Measurements from ENCODE around the gene MBIP. TPM values are rescaled to one million over a fixed set of nuclear protein-coding genes. Genes with fewer than 3 reads are reported as not detected.

The MBIP gene
- total and polyA plus RNA-seq, 2 experiments from 2014 or later: 24.4 to 49.7 TPM

- TF ChIP-seq EZH2 (IDR thresholded peaks at IDR 0.05; ENCODE audit: low read depth, unreplicated experiment) (no peak), NANOG (IDR thresholded peaks at IDR 0.05; ENCODE audit: borderline replicate concordance) (no peak), ZNF331 (CRISPR knock-in tag; IDR thresholded peaks at IDR 0.05; ENCODE audit: low read depth) (no peak), ZNF114 (CRISPR knock-in tag; IDR thresholded peaks at IDR 0.05) (no peak), EZH2phosphoT487 (IDR thresholded peaks at IDR 0.05; ENCODE audit: unreplicated experiment) (no peak)
- TF ChIP-seq, protein P1, sequence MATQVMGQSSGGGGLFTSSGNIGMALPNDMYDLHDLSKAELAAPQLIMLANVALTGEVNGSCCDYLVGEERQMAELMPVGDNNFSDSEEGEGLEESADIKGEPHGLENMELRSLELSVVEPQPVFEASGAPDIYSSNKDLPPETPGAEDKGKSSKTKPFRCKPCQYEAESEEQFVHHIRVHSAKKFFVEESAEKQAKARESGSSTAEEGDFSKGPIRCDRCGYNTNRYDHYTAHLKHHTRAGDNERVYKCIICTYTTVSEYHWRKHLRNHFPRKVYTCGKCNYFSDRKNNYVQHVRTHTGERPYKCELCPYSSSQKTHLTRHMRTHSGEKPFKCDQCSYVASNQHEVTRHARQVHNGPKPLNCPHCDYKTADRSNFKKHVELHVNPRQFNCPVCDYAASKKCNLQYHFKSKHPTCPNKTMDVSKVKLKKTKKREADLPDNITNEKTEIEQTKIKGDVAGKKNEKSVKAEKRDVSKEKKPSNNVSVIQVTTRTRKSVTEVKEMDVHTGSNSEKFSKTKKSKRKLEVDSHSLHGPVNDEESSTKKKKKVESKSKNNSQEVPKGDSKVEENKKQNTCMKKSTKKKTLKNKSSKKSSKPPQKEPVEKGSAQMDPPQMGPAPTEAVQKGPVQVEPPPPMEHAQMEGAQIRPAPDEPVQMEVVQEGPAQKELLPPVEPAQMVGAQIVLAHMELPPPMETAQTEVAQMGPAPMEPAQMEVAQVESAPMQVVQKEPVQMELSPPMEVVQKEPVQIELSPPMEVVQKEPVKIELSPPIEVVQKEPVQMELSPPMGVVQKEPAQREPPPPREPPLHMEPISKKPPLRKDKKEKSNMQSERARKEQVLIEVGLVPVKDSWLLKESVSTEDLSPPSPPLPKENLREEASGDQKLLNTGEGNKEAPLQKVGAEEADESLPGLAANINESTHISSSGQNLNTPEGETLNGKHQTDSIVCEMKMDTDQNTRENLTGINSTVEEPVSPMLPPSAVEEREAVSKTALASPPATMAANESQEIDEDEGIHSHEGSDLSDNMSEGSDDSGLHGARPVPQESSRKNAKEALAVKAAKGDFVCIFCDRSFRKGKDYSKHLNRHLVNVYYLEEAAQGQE (IDR thresholded peaks at IDR 0.05; ENCODE audit: unreplicated experiment): no peak
- no peak overlapping the region for H3K27ac Mint-ChIP-seq
- Histone ChIP-seq H3K4me1 (ENCODE audit: insufficient read depth) (no peaks in the 10 kb centered on the region), H3F3A (replicated peaks; ENCODE audit: low read depth) (no peaks in the 10 kb centered on the region), H3K9me2 (ENCODE audit: insufficient read depth) (no peaks in the 10 kb centered on the region), H3K4me3 (no peak overlapping the region), H3K36me3 (ENCODE audit: insufficient read depth) (no peaks in the 10 kb centered on the region), H2AFZ (no peak overlapping the region), H3K79me2 (replicated peaks; ENCODE audit: insufficient read depth) (no peaks in the 10 kb centered on the region), H3K27ac (ENCODE audit: low read depth) (no peak overlapping the region), H3K27me3 (ENCODE audit: insufficient read depth) (0 out of 2 replicates have a peak, but pooled peaks cover 2% of the 10 kb centered on the region), H3K4me2 (no peak overlapping the region), H4K20me1 (replicated peaks; ENCODE audit: insufficient read depth) (no peaks in the 10 kb centered on the region)
- H3K27me3 Mint-ChIP-seq (ENCODE audit: insufficient read depth, low read depth, poor library complexity): peaks cover 2% of the 10 kb centered on the region
- H3K4me3 Mint-ChIP-seq: no peak overlapping the region
- DNase-seq (ENCODE audit: low spot score) (no peak), ATAC-seq (no peak)
- no peaks in the 10 kb centered on the region for H3K36me3 Mint-ChIP-seq (ENCODE audit: low read depth)
- H3K4me1 Mint-ChIP-seq: no peaks in the 10 kb centered on the region
- no peaks in the 10 kb centered on the region for H3K9me3 Mint-ChIP-seq
Observed at GRCh38 chr14:36260970-36261640, 59.3 kb downstream of the MBIP start.

- Histone ChIP-seq H3K27me3 (ENCODE audit: insufficient read depth) (no peaks in the 10 kb centered on the region), H4K20me1 (replicated peaks; ENCODE audit: insufficient read depth) (no peaks in the 10 kb centered on the region), H3F3A (replicated peaks; ENCODE audit: low read depth) (no peaks in the 10 kb centered on the region), H3K79me2 (replicated peaks; ENCODE audit: insufficient read depth) (no peaks in the 10 kb centered on the region), H2AFZ (no peak overlapping the region; the same call in 1 of the 2 replicates), H3K4me2 (no peak overlapping the region), H3K36me3 (ENCODE audit: insufficient read depth) (no peaks in the 10 kb centered on the region), H3K4me1 (ENCODE audit: insufficient read depth) (peaks cover 5% of the 10 kb centered on the region; the same call in 1 of the 2 replicates), H3K27ac (ENCODE audit: low read depth) (no peak overlapping the region), H3K9me2 (ENCODE audit: insufficient read depth) (no peaks in the 10 kb centered on the region), H3K4me3 (no peak overlapping the region)
- no peaks in the 10 kb centered on the region for H3K36me3 Mint-ChIP-seq (ENCODE audit: low read depth)
- H3K4me1 Mint-ChIP-seq: peaks cover 3% of the 10 kb centered on the region; the same call in 2 of the 3 replicates
- H3K27me3 Mint-ChIP-seq (ENCODE audit: insufficient read depth, low read depth, poor library complexity): peaks cover 2% of the 10 kb centered on the region
- DNase-seq (ENCODE audit: low spot score) (no peak), ATAC-seq (no peak)
- no peak overlapping the region for H3K4me3 Mint-ChIP-seq
- no peaks in the 10 kb centered on the region; the same call in 2 of the 3 replicates for H3K9me3 Mint-ChIP-seq
- H3K27ac Mint-ChIP-seq: no peak overlapping the region
- TF ChIP-seq, protein P1 (IDR thresholded peaks at IDR 0.05; ENCODE audit: unreplicated experiment): no peak
- TF ChIP-seq ETS1 (IDR thresholded peaks at IDR 0.05) (no peak), POLR2AphosphoS5 (IDR thresholded peaks at IDR 0.05; ENCODE audit: low read depth) (no peak), STAT1 (IDR thresholded peaks at IDR 0.05; ENCODE audit: unreplicated experiment) (no peak), EZH2phosphoT487 (IDR thresholded peaks at IDR 0.05; ENCODE audit: unreplicated experiment) (no peak)
Observed at GRCh38 chr14:36258241-36258640, 62.2 kb downstream of the MBIP start.
